ENCODE results near the gene ATAD3B.

DNA sequence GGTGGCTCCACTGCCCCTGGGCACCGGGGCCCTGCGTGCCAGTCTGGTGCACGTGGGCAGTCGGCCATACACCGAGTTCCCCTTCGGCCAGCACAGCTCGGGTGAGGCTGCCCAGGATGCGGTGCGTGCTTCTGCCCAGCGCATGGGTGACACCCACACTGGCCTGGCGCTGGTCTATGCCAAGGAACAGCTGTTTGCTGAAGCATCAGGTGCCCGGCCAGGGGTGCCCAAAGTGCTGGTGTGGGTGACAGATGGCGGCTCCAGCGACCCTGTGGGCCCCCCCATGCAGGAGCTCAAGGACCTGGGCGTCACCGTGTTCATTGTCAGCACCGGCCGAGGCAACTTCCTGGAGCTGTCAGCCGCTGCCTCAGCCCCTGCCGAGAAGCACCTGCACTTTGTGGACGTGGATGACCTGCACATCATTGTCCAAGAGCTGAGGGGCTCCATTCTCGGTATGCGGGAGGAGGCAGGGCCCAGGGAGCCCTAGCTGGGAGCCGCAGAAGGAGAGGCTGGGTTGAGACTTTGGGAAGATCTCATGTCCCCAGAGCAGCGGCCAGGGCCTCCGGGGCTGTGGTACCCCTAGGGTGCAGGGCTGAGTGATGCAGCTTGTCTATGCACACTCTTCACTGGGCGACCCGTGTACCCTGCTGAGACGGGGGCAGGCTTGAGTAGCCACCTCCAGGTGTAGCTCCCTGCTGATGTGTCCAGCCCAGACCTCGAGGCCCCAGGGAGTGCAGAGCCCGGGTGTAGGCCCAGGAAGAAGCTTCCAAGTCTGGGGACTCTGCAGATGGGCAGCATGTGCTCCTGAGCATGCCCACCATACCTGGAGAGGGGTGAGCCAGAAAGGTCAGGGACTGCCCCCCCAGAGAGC, 34.3 kb upstream of the ATAD3B start:
- TF ChIP-seq CTCF (IDR thresholded peaks at IDR 0.05) (no peak), POLR2A (IDR thresholded peaks at IDR 0.05) (no peak)
